SK-N-SH (cell line): ENCODE measurements around the gene FAM107B. TPM values are rescaled to one million over a fixed set of nuclear protein-coding genes. Genes with fewer than 3 reads are reported as not detected.

Experiments used
- CTCF ChIA-PET: fragments of 300-600, 350-600 bp; formaldehyde crosslinking; extraction: SDS; loops from one replicate; lab custom pipeline; 2021; lab: Yijun Ruan, JAX
- POLR2A ChIA-PET: fragments of 350-600 bp; sonication (Branson Sonifier 250); formaldehyde crosslinking; extraction: SDS; loops from one replicate; lab custom pipeline; 2020; ENCODE audit warnings: antibody characterized with exemption, inconsistent platforms; lab: Yijun Ruan, JAX
- DNase-seq: peaks from one replicate; pipeline ENCODE4 v3.0.0; 2012
- H2AFZ ChIP-seq: fragments of 200-600 bp; sonication (generic); 2 replicates; pipeline ENCODE4 v1.8.1; 2016; ENCODE audit warnings: antibody characterized with exemption, mild to moderate bottlenecking, low read depth
- H3F3A ChIP-seq: fragments of 200-600 bp; sonication (generic); replicated peaks from 2 replicates; pipeline ENCODE3; 2016; ENCODE audit warnings: antibody characterized with exemption, mild to moderate bottlenecking; ENCODE audit not compliant: insufficient read depth
- H3K27ac ChIP-seq, 2 experiments: fragments of 200-500 bp in 1 of 2; fragments of 200-600 bp in 1 of 2; sonication (Bioruptor generic) in 1 of 2; sonication (generic), shearing (Covaris generic) in 1 of 2; 2 replicates each; pipeline versions ENCODE4 v1.5.1 to v1.6.1; 2014 to 2016; ENCODE audit warnings: low read depth in 2 of 2, inconsistent platforms in 1 of 2, low read length in 1 of 2, mild to moderate bottlenecking in 1 of 2, mixed read lengths in 1 of 2
- H3K27me3 ChIP-seq: fragments of 200-600 bp; sonication (generic), shearing (Covaris generic); 2 replicates; pipeline ENCODE4 v1.6.1; 2016; ENCODE audit warnings: mixed run types; ENCODE audit not compliant: insufficient read depth
- H3K36me3 ChIP-seq, 2 experiments: fragments of 200-500 bp in 1 of 2; fragments of 200-600 bp in 1 of 2; sonication (Bioruptor generic) in 1 of 2; sonication (generic) in 1 of 2; replicated peaks in 1 of 2; 2 replicates each; pipeline versions ENCODE3 to v1.5.1; 2014 to 2016; ENCODE audit warnings: low read length in 1 of 2, mild to moderate bottlenecking in 1 of 2; ENCODE audit not compliant: insufficient read depth in 2 of 2, control insufficient read depth in 1 of 2
- H3K4me1 ChIP-seq, 2 experiments: fragments of 200-500 bp in 1 of 2; fragments of 200-600 bp in 1 of 2; sonication (Bioruptor generic) in 1 of 2; sonication (generic), shearing (Covaris generic) in 1 of 2; 2 replicates each; pipeline versions ENCODE4 v1.5.1 to v1.6.1; 2014 to 2016; ENCODE audit warnings: low read depth in 1 of 2, low read length in 1 of 2, mixed run types in 1 of 2; ENCODE audit not compliant: insufficient read depth in 2 of 2, control insufficient read depth in 1 of 2
- H3K4me2 ChIP-seq: fragments of 200-600 bp; sonication (generic), shearing (Covaris generic); 2 replicates; pipeline ENCODE4 v1.6.1; 2017; ENCODE audit warnings: mixed run types
- H3K4me3 ChIP-seq, 2 experiments: fragments of 200-500 bp in 1 of 2; fragments of 200-600 bp in 1 of 2; sonication (Bioruptor generic) in 1 of 2; sonication (generic), shearing (Covaris generic) in 1 of 2; 2 replicates each; pipeline versions ENCODE4 v1.5.1 to v1.8.1; 2014 to 2016; ENCODE audit warnings: low read depth in 2 of 2, inconsistent platforms in 1 of 2, low read length in 1 of 2, mild to moderate bottlenecking in 1 of 2, mixed read lengths in 1 of 2, moderate library complexity in 1 of 2
- H3K79me2 ChIP-seq: fragments of 200-600 bp; sonication (generic); 2 replicates; pipeline ENCODE4 v1.8.1; 2017; ENCODE audit warnings: mild to moderate bottlenecking; ENCODE audit not compliant: insufficient read depth
- H3K9ac ChIP-seq: fragments of 200-600 bp; sonication (generic); 2 replicates; pipeline ENCODE4 v1.6.1; 2017; ENCODE audit warnings: mixed run types
- H3K9me2 ChIP-seq: fragments of 200-600 bp; sonication (generic); 2 replicates; pipeline ENCODE4 v1.6.1; 2017; ENCODE audit warnings: mixed run types
- H3K9me3 ChIP-seq: fragments of 200-600 bp; sonication (generic); 2 replicates; pipeline ENCODE4 v1.6.1; 2017; ENCODE audit warnings: mixed run types, mild to moderate bottlenecking, moderate library complexity
- H4K20me1 ChIP-seq: fragments of 200-600 bp; sonication (generic); 2 replicates; pipeline ENCODE4 v1.6.1; 2017; ENCODE audit warnings: mild to moderate bottlenecking, mixed run types; ENCODE audit not compliant: insufficient read depth
- CHD2 ChIP-seq: fragments of 150-350 bp; IDR thresholded peaks from 2 replicates; pipeline ENCODE4 v1.6.1; 2018; ENCODE audit warnings: low read length; ENCODE audit not compliant: partially characterized antibody
- EZH2phosphoT487 ChIP-seq: fragments of 200-600 bp; sonication (generic); IDR thresholded peaks from 2 replicates; pipeline ENCODE4 v1.6.1; 2017; ENCODE audit warnings: low read depth, mixed run types, mild to moderate bottlenecking, antibody characterized with exemption, moderate library complexity, borderline replicate concordance
- FOXJ3 ChIP-seq: sonication (generic); formaldehyde crosslinking; IDR thresholded peaks from 2 replicates; pipeline ENCODE4 v1.5.1; 2020; ENCODE audit warnings: mild to moderate bottlenecking, missing genetic modification reagents
- FOXM1 ChIP-seq: IDR thresholded peaks from 2 replicates; pipeline ENCODE4 v1.4.0; 2012; ENCODE audit warnings: low read depth, mild to moderate bottlenecking
- GABPA ChIP-seq: IDR thresholded peaks from 2 replicates; pipeline ENCODE4 v1.4.0; 2012; ENCODE audit warnings: low read depth, mild to moderate bottlenecking
- GATA2 ChIP-seq: sonication (generic); formaldehyde crosslinking; IDR thresholded peaks from 2 replicates; pipeline ENCODE4 v1.5.0; 2020; ENCODE audit warnings: mild to moderate bottlenecking, missing genetic modification reagents
- MXI1 ChIP-seq: IDR thresholded peaks from 2 replicates; pipeline ENCODE4 v1.6.1; 2012; ENCODE audit warnings: mild to moderate bottlenecking, low read depth, low read length, improper control_type of control experiment
- NRF1 ChIP-seq: IDR thresholded peaks from 2 replicates; pipeline ENCODE4 v1.6.1; 2012; ENCODE audit warnings: low read depth, mild to moderate bottlenecking, low read length
- RCOR1 ChIP-seq: fragments of 150-350 bp; IDR thresholded peaks from 2 replicates; pipeline ENCODE4 v1.6.1; 2017; ENCODE audit warnings: antibody characterized with exemption, low read length
- SMC3 ChIP-seq: IDR thresholded peaks from 2 replicates; pipeline ENCODE4 v1.6.1; 2012; ENCODE audit warnings: low read depth, low read length, improper control_type of control experiment
- TAF1 ChIP-seq: IDR thresholded peaks from 2 replicates; pipeline ENCODE4 v1.6.1; 2012; ENCODE audit warnings: low read depth, mild to moderate bottlenecking, low read length, moderate library complexity, borderline replicate concordance
- TCF12 ChIP-seq: IDR thresholded peaks from 2 replicates; pipeline ENCODE4 v1.4.0; 2012
- WGBS: methylation state at CpG from one replicate; pipeline ENCODE4 v1.1.6; 2017; ENCODE audit warnings: low lambda C conversion rate; 5-methylcytosine and 5-hydroxymethylcytosine counted together
- polyA plus RNA-seq, 3 experiments: library from polyadenylated mRNA; depleted of rRNA; stranded (reverse); fragments of >200 nt; gene quantifications; 2 replicates each; pipeline ENCODE4 v1.2.3, GENCODE V29; 2012
- TF ChIP-seq, protein P1 (sequence below): fragments of 150-350 bp; IDR thresholded peaks from 2 replicates; pipeline ENCODE4 v1.6.1; 2017; ENCODE audit warnings: antibody characterized with exemption, low read length, low read depth, borderline replicate concordance
- TF ChIP-seq, protein P2 (sequence below): fragments of 150-350 bp; IDR thresholded peaks from 2 replicates; pipeline ENCODE4 v1.6.1; 2016; ENCODE audit warnings: mild to moderate bottlenecking, low read depth, low read length
- TF ChIP-seq, protein P3 (sequence below): IDR thresholded peaks from 2 replicates; pipeline ENCODE4; 2012
- TF ChIP-seq, protein P4 (sequence below): IDR thresholded peaks from 2 replicates; pipeline ENCODE4 v1.6.1; 2012; ENCODE audit warnings: mild to moderate bottlenecking, low read depth, low read length, moderate library complexity

FAM107B gene
- polyA plus RNA-seq, 1 of the 3 experiments (the other 2 are of a cell fraction) = 1.0 TPM

DNA sequence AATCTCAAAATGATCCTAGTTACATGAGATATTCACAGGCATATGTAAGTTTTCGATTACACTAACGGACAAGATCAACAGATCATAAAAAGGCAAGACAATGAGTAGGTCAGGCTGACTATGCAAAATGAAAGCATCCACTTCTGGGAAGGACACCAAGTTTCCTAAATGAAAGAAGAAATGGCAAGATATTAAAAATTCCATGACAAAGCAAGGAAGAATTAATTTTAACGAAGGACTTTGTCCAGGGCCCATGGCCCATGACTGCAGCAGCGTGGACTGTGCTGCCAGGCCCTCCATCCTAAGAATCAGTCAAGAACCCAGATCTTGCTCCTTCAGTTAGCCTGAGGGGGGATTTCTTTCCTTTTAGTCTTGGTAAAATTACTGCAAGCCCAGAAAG lies 261.6 kb downstream of the FAM107B start:
- H3K36me3 ChIP-seq = no peaks in the 10 kb centered on the region
- TF ChIP-seq RCOR1 (no peak), GATA2 (CRISPR knock-in tag) (no peak), MXI1 (no peak), TAF1 (no peak), FOXM1 (no peak), GABPA (no peak), SMC3 (no peak), TCF12 (no peak), CHD2 (no peak), EZH2phosphoT487 (no peak), FOXJ3 (CRISPR knock-in tag) (no peak), NRF1 (no peak)
- TF ChIP-seq, protein P1, sequence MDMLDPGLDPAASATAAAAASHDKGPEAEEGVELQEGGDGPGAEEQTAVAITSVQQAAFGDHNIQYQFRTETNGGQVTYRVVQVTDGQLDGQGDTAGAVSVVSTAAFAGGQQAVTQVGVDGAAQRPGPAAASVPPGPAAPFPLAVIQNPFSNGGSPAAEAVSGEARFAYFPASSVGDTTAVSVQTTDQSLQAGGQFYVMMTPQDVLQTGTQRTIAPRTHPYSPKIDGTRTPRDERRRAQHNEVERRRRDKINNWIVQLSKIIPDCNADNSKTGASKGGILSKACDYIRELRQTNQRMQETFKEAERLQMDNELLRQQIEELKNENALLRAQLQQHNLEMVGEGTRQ = no peak
- TF ChIP-seq, protein P2, sequence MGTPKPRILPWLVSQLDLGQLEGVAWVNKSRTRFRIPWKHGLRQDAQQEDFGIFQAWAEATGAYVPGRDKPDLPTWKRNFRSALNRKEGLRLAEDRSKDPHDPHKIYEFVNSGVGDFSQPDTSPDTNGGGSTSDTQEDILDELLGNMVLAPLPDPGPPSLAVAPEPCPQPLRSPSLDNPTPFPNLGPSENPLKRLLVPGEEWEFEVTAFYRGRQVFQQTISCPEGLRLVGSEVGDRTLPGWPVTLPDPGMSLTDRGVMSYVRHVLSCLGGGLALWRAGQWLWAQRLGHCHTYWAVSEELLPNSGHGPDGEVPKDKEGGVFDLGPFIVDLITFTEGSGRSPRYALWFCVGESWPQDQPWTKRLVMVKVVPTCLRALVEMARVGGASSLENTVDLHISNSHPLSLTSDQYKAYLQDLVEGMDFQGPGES = no peak
- TF ChIP-seq, protein P3, sequence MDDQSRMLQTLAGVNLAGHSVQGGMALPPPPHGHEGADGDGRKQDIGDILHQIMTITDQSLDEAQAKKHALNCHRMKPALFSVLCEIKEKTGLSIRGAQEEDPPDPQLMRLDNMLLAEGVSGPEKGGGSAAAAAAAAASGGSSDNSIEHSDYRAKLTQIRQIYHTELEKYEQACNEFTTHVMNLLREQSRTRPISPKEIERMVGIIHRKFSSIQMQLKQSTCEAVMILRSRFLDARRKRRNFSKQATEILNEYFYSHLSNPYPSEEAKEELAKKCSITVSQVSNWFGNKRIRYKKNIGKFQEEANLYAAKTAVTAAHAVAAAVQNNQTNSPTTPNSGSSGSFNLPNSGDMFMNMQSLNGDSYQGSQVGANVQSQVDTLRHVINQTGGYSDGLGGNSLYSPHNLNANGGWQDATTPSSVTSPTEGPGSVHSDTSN = no peak
- TF ChIP-seq, protein P4, sequence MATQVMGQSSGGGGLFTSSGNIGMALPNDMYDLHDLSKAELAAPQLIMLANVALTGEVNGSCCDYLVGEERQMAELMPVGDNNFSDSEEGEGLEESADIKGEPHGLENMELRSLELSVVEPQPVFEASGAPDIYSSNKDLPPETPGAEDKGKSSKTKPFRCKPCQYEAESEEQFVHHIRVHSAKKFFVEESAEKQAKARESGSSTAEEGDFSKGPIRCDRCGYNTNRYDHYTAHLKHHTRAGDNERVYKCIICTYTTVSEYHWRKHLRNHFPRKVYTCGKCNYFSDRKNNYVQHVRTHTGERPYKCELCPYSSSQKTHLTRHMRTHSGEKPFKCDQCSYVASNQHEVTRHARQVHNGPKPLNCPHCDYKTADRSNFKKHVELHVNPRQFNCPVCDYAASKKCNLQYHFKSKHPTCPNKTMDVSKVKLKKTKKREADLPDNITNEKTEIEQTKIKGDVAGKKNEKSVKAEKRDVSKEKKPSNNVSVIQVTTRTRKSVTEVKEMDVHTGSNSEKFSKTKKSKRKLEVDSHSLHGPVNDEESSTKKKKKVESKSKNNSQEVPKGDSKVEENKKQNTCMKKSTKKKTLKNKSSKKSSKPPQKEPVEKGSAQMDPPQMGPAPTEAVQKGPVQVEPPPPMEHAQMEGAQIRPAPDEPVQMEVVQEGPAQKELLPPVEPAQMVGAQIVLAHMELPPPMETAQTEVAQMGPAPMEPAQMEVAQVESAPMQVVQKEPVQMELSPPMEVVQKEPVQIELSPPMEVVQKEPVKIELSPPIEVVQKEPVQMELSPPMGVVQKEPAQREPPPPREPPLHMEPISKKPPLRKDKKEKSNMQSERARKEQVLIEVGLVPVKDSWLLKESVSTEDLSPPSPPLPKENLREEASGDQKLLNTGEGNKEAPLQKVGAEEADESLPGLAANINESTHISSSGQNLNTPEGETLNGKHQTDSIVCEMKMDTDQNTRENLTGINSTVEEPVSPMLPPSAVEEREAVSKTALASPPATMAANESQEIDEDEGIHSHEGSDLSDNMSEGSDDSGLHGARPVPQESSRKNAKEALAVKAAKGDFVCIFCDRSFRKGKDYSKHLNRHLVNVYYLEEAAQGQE = no peak
- TF ChIP-seq, all 33 proteins: peak for 0
- H3K4me2 ChIP-seq = no peak overlapping the region
- POLR2A ChIA-PET = no interaction called here
- CTCF ChIA-PET = no interaction called here
- H3K9me2 ChIP-seq = no peaks in the 10 kb centered on the region
- no peaks in the 10 kb centered on the region for H3K27me3 ChIP-seq
- 44% methylated on average over 4 of the region's 4 CpGs for WGBS
- no peaks in the 10 kb centered on the region for H3K79me2 ChIP-seq
- H3K4me3 ChIP-seq = no peak overlapping the region
- no peak for DNase-seq
- H2AFZ ChIP-seq = no peak overlapping the region
- H3K9ac ChIP-seq = no peak overlapping the region
- H3K4me1 ChIP-seq = no peaks in the 10 kb centered on the region
- no peaks in the 10 kb centered on the region for H3F3A ChIP-seq
- H3K9me3 ChIP-seq = peaks cover 12% of the 10 kb centered on the region; the same call in 1 of the 2 replicates
- no peaks in the 10 kb centered on the region for H4K20me1 ChIP-seq
- H3K27ac ChIP-seq = no peak overlapping the region
